ENCODE measurements around the gene ADD1.

ADD1 gene

DNA sequence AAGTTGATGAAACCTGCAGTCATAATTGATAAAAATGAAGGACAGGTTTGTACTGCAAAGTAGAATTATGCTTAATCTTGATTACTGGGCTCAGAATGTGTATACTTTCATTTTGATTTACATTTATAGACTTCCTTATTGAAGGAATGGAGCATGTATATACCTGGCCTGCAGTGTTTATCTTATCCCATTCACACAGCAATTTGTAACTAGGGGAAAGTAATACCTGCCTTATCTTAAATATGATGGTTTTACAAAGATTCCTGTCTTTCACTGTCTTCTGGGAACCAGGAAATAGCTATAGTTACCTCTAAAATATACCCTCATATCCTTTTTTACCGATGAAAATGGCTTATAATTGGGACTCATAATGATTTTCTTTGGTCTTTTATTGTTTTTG, 29.7 kb downstream of the ADD1 start:
- TF ChIP-seq, protein P1, sequence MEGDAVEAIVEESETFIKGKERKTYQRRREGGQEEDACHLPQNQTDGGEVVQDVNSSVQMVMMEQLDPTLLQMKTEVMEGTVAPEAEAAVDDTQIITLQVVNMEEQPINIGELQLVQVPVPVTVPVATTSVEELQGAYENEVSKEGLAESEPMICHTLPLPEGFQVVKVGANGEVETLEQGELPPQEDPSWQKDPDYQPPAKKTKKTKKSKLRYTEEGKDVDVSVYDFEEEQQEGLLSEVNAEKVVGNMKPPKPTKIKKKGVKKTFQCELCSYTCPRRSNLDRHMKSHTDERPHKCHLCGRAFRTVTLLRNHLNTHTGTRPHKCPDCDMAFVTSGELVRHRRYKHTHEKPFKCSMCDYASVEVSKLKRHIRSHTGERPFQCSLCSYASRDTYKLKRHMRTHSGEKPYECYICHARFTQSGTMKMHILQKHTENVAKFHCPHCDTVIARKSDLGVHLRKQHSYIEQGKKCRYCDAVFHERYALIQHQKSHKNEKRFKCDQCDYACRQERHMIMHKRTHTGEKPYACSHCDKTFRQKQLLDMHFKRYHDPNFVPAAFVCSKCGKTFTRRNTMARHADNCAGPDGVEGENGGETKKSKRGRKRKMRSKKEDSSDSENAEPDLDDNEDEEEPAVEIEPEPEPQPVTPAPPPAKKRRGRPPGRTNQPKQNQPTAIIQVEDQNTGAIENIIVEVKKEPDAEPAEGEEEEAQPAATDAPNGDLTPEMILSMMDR (IDR thresholded peaks at IDR 0.05; ENCODE audit: low read depth, low read length), result no peak
- no peak for DNase-seq (ENCODE audit: extremely low read depth, low read depth)

DNA sequence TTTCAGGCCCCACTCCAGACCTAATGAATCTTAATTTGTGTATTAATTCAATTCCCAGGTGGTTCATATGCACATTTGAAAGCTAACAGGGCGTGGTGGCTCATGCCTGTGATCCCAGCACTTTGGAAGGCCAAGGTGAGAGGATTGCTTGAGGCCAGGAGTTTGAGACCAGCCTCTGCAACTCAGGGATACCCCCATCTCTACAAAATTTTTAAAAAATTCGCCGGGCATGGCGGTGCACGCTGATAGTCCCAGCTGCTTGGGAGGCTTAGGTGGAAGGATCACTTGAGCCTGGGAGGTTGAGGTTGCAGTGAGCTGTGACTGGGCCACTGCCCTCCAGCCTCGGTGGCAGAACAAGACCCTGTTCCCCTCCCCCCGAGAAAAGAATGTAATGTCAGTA, 31.2 kb downstream of the ADD1 start:
- TF ChIP-seq, protein P1 (IDR thresholded peaks at IDR 0.05; ENCODE audit: low read depth, low read length), result no peak
- DNase-seq (ENCODE audit: extremely low read depth, low read depth), result no peak

GRCh38 chr4:2875556-2875955, 31.9 kb downstream of the ADD1 start:
- TF ChIP-seq, protein P1 (IDR thresholded peaks at IDR 0.05; ENCODE audit: low read depth, low read length), result no peak
- DNase-seq (ENCODE audit: extremely low read depth, low read depth), result no peak

- no peak for DNase-seq (ENCODE audit: extremely low read depth, low read depth)
- TF ChIP-seq, protein P1 (IDR thresholded peaks at IDR 0.05; ENCODE audit: low read depth, low read length), result no peak
Measured at GRCh38 chr4:2878346-2878745, 34.7 kb downstream of the ADD1 start.

- TF ChIP-seq, protein P1 (IDR thresholded peaks at IDR 0.05; ENCODE audit: low read depth, low read length), result no peak
- DNase-seq (ENCODE audit: extremely low read depth, low read depth), result no peak
Measured at GRCh38 chr4:2879026-2879425, 35.4 kb downstream of the ADD1 start.

DNA sequence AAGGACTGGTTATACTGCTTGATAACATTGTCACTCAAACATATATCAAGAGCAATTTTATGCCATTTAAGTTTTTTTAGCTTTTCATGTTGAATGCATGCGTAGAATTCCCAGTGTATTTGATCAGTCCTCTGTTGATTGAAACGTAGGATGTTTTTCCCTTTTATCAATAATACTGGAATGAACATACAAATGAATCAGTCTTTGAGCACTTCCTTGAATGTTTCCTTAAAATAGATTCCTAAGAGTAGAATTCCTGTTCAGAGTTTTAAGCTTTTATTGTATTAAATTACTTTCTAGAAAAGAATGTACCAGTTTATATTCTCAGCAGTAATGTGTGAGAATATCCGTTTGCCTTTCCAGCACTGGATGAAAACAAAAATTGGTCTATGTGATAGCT, 37.8 kb downstream of the ADD1 start:
- no peak for DNase-seq (ENCODE audit: extremely low read depth, low read depth)
- TF ChIP-seq, protein P1 (IDR thresholded peaks at IDR 0.05; ENCODE audit: low read depth, low read length), result no peak

GRCh38 chr4:2882341-2882740, 38.7 kb downstream of the ADD1 start:
- TF ChIP-seq, protein P1 (IDR thresholded peaks at IDR 0.05; ENCODE audit: low read depth, low read length), result no peak
- DNase-seq (ENCODE audit: extremely low read depth, low read depth), result no peak

All from AG09319 (cell line).